Astrocyte (in vitro differentiated cells and primary cell): Measurements from ENCODE around the gene ZFHX3. TPM values are rescaled to one million over a fixed set of nuclear protein-coding genes. Genes with fewer than 3 reads are reported as not detected.

Experiments used
- DNase-seq: peaks from one replicate; pipeline ENCODE4 v3.0.0-alpha.2; 2010; ENCODE audit warnings: low read depth
- FAIRE-seq: peaks from 2 replicates; lab custom pipeline; 2011; peaks lifted over from hg19 to GRCh38; lab: Jason Lieb, UNC
- H2AFZ ChIP-seq: 2 replicates; pipeline ENCODE4 v1.6.0; 2012; ENCODE audit warnings: low read depth, low read length, inconsistent platforms
- H3K27ac ChIP-seq: 2 replicates; pipeline ENCODE4 v1.5.1; 2011; ENCODE audit warnings: low read depth, low read length, inconsistent platforms
- H3K27me3 ChIP-seq: 2 replicates; pipeline ENCODE4 v1.6.0; 2011; ENCODE audit warnings: low read length, inconsistent platforms; ENCODE audit not compliant: insufficient read depth
- H3K36me3 ChIP-seq: 2 replicates; pipeline ENCODE4 v1.5.1; 2011; ENCODE audit warnings: low read length, inconsistent platforms; ENCODE audit not compliant: insufficient read depth
- H3K4me1 ChIP-seq: 2 replicates; pipeline ENCODE4 v1.5.1; 2011; ENCODE audit warnings: low read length, inconsistent platforms; ENCODE audit not compliant: insufficient read depth
- H3K4me2 ChIP-seq: 2 replicates; pipeline ENCODE4 v1.6.0; 2012; ENCODE audit warnings: low read length, inconsistent platforms
- H3K4me3 ChIP-seq: 2 replicates; pipeline ENCODE4 v1.5.1; 2011; ENCODE audit warnings: low read depth, mild to moderate bottlenecking, low read length, inconsistent platforms; ENCODE audit not compliant: insufficient read depth
- H3K79me2 ChIP-seq: 2 replicates; pipeline ENCODE4 v1.6.0; 2012; ENCODE audit warnings: mild to moderate bottlenecking, low read length, inconsistent platforms; ENCODE audit not compliant: insufficient read depth
- H3K9ac ChIP-seq: 2 replicates; pipeline ENCODE4 v1.6.0; 2012; ENCODE audit warnings: mild to moderate bottlenecking, low read length, inconsistent platforms
- H3K9me3 ChIP-seq: 2 replicates; pipeline ENCODE4 v1.5.1; 2012; ENCODE audit warnings: low read depth, mild to moderate bottlenecking, low read length, inconsistent platforms; ENCODE audit not compliant: insufficient read depth
- H4K20me1 ChIP-seq: 2 replicates; pipeline ENCODE4 v1.6.0; 2012; ENCODE audit warnings: low read length, inconsistent platforms; ENCODE audit not compliant: insufficient read depth
- H3K27ac Mint-ChIP-seq: one replicate; pipeline ENCODE4 v1.8.0; 2021; ENCODE audit warnings: mild to moderate bottlenecking, mixed read lengths; ENCODE audit not compliant: unreplicated experiment
- H3K27me3 Mint-ChIP-seq: one replicate; pipeline ENCODE4 v1.8.0; 2021; ENCODE audit warnings: low read depth, mixed read lengths; ENCODE audit not compliant: unreplicated experiment
- H3K36me3 Mint-ChIP-seq: one replicate; pipeline ENCODE4 v1.8.0; 2021; ENCODE audit warnings: low read depth, mixed read lengths; ENCODE audit not compliant: unreplicated experiment
- H3K4me1 Mint-ChIP-seq: one replicate; pipeline ENCODE4 v1.8.0; 2021; ENCODE audit warnings: low read depth, mixed read lengths; ENCODE audit not compliant: unreplicated experiment
- H3K4me3 Mint-ChIP-seq: one replicate; pipeline ENCODE4 v1.8.0; 2021; ENCODE audit warnings: mild to moderate bottlenecking, moderate library complexity, mixed read lengths; ENCODE audit not compliant: unreplicated experiment
- H3K9me3 Mint-ChIP-seq: one replicate; pipeline ENCODE4 v1.8.0; 2021; ENCODE audit warnings: mild to moderate bottlenecking, mixed read lengths; ENCODE audit not compliant: unreplicated experiment
- CTCF ChIP-seq: IDR thresholded peaks from 2 replicates; pipeline ENCODE4 v1.5.1; 2011; ENCODE audit warnings: low read depth, mild to moderate bottlenecking, inconsistent platforms, low read length, moderate library complexity; ENCODE audit not compliant: insufficient read depth
- EZH2 ChIP-seq: IDR thresholded peaks from 2 replicates; pipeline ENCODE4 v1.6.1; 2012; ENCODE audit warnings: mild to moderate bottlenecking, low read length, inconsistent platforms; ENCODE audit not compliant: insufficient read depth
- total RNA-seq: library from RNA; stranded (reverse); gene quantifications from 2 replicates; pipeline ENCODE4 v1.2.1, GENCODE V29; 2021

The ZFHX3 gene
- total RNA-seq, 1 donor from 2014 or later, result 19.7 TPM

GRCh38 chr16:72794319-72794718, 253.6 kb downstream of the ZFHX3 start:
- no peak for DNase-seq
- H3K79me2 ChIP-seq, result peaks cover 4% of the 10 kb centered on the region
- H3K27ac ChIP-seq, result no peak overlapping the region
- H3K9me3 ChIP-seq, result no peaks in the 10 kb centered on the region
- no peak for FAIRE-seq
- H3K4me2 ChIP-seq, result no peak overlapping the region
- H4K20me1 ChIP-seq, result no peaks in the 10 kb centered on the region
- H3K9me3 Mint-ChIP-seq, result peaks cover 10% of the 10 kb centered on the region
- no peak overlapping the region for H3K4me3 ChIP-seq
- no peak overlapping the region for H3K4me3 Mint-ChIP-seq
- no peak overlapping the region for H3K27ac Mint-ChIP-seq
- TF ChIP-seq EZH2 (no peak), CTCF (no peak)
- H3K4me1 ChIP-seq, result no peaks in the 10 kb centered on the region
- H2AFZ ChIP-seq, result no peak overlapping the region
- no peak overlapping the region for H3K9ac ChIP-seq
- peaks cover 76% of the 10 kb centered on the region for H3K36me3 Mint-ChIP-seq
- no peaks in the 10 kb centered on the region for H3K27me3 Mint-ChIP-seq
- no peaks in the 10 kb centered on the region for H3K4me1 Mint-ChIP-seq
- peaks cover 27% of the 10 kb centered on the region for H3K36me3 ChIP-seq
- no peaks in the 10 kb centered on the region for H3K27me3 ChIP-seq

DNA sequence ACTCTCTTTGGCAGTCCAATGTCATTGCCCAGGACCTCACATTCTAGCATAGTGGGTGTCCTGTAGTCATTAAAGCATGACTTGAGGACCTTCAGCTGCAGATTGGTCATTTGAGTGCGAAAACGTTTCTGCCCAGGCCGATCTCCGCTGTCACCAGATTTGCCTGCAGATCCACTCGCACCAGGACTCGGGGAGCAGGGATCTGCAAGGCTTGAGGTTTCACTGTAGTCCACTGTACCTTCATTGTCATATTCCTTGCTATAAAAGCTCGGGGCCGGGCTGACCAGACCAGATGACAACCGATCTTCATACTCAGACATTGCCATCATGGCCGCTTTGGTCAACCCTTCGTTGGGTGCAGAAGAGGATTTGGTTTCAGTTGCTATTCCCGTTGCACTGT, 254.2 kb downstream of the ZFHX3 start:
- peaks cover under 1% of the 10 kb centered on the region for H3K4me1 Mint-ChIP-seq
- no peak overlapping the region for H3K27ac Mint-ChIP-seq
- H3K79me2 ChIP-seq, result peaks cover 4% of the 10 kb centered on the region
- H3K4me3 ChIP-seq, result no peak overlapping the region
- no peaks in the 10 kb centered on the region for H3K27me3 Mint-ChIP-seq
- H3K9me3 Mint-ChIP-seq, result peaks cover 10% of the 10 kb centered on the region
- H3K4me2 ChIP-seq, result no peak overlapping the region
- no peaks in the 10 kb centered on the region for H3K9me3 ChIP-seq
- no peak overlapping the region for H3K27ac ChIP-seq
- H3K4me3 Mint-ChIP-seq, result no peak overlapping the region
- H3K36me3 ChIP-seq, result peaks cover 25% of the 10 kb centered on the region
- H3K27me3 ChIP-seq, result no peaks in the 10 kb centered on the region
- H3K9ac ChIP-seq, result no peak overlapping the region
- DNase-seq, result no peak
- H4K20me1 ChIP-seq, result no peaks in the 10 kb centered on the region
- FAIRE-seq, result no peak
- H3K36me3 Mint-ChIP-seq, result peaks cover 73% of the 10 kb centered on the region
- no peaks in the 10 kb centered on the region for H3K4me1 ChIP-seq
- TF ChIP-seq CTCF (no peak), EZH2 (no peak)
- no peak overlapping the region for H2AFZ ChIP-seq

DNA sequence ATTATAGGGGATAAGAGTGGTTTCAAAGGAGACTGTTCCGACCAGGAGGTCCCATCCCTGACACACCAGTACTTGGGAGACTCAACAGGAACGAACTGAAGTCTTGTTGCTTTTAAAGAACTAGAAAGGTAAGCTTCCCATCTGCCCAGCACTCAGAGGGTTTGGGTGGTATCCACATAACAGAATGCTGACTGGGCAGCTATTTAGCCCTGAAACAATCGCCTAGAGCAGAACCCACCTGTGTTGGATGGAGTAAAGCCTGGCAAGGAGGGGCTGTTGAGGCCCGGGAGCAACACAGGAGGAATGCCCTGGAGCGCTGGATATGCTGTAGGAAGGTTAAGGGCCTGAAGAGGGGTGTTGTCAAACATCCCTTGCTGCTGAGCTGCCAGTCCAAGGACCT, 254.9 kb downstream of the ZFHX3 start:
- H3K9ac ChIP-seq, result no peak overlapping the region
- TF ChIP-seq EZH2, result no peak
- no peak for TF ChIP-seq CTCF
- peaks cover 10% of the 10 kb centered on the region for H3K9me3 Mint-ChIP-seq
- H3K9me3 ChIP-seq, result no peaks in the 10 kb centered on the region
- no peaks in the 10 kb centered on the region for H3K27me3 Mint-ChIP-seq
- H3K36me3 Mint-ChIP-seq, result peaks cover 66% of the 10 kb centered on the region
- H3K4me1 Mint-ChIP-seq, result peaks cover 5% of the 10 kb centered on the region
- no peak overlapping the region for H3K4me3 ChIP-seq
- peaks cover 4% of the 10 kb centered on the region for H3K79me2 ChIP-seq
- H3K27me3 ChIP-seq, result no peaks in the 10 kb centered on the region
- no peak for DNase-seq
- no peak overlapping the region for H3K27ac ChIP-seq
- H2AFZ ChIP-seq, result no peak overlapping the region
- peaks cover 4% of the 10 kb centered on the region for H3K4me1 ChIP-seq
- no peak overlapping the region for H3K4me3 Mint-ChIP-seq
- no peak overlapping the region for H3K4me2 ChIP-seq
- peaks cover 18% of the 10 kb centered on the region for H3K36me3 ChIP-seq
- H3K27ac Mint-ChIP-seq, result no peak overlapping the region
- no peak for FAIRE-seq
- H4K20me1 ChIP-seq, result no peaks in the 10 kb centered on the region
